T-helper 17 cell (primary cell): ENCODE results near the gene TSTD2. TPM values are rescaled to one million over a fixed set of nuclear protein-coding genes. Genes with fewer than 3 reads are reported as not detected.

Experiments used
- ATAC-seq: fragments of 150-1000 bp; cut with Tn5 transposase; 2 replicates; pipeline ENCODE4 v1.10.0; 2021; ENCODE audit warnings: mild to moderate bottlenecking, moderate library complexity
- DNase-seq, 3 donors: peaks; one replicate each; pipeline versions ENCODE4 v3.0.0 to v3.0.0-alpha.2; 2020 to 2021
- H3K9me3 ChIP-seq: one replicate; pipeline ENCODE4 v1.7.0; 2013; ENCODE audit warnings: low read length, mild to moderate bottlenecking; ENCODE audit not compliant: control insufficient read depth, poor library complexity, severe bottlenecking
- H3K27ac Mint-ChIP-seq: one replicate; pipeline ENCODE4 v1.8.0; 2022; ENCODE audit warnings: mild to moderate bottlenecking, moderate library complexity, mixed read lengths
- H3K27me3 Mint-ChIP-seq: one replicate; pipeline ENCODE4 v1.8.0; 2022; ENCODE audit warnings: mixed read lengths
- H3K36me3 Mint-ChIP-seq: one replicate; pipeline ENCODE4 v1.8.0; 2022; ENCODE audit warnings: low read depth, mixed read lengths
- H3K4me1 Mint-ChIP-seq: one replicate; pipeline ENCODE4 v1.8.0; 2022; ENCODE audit warnings: mild to moderate bottlenecking, mixed read lengths
- H3K4me3 Mint-ChIP-seq: one replicate; pipeline ENCODE4 v1.8.0; 2022; ENCODE audit warnings: mild to moderate bottlenecking, moderate library complexity, mixed read lengths
- total RNA-seq, 4 donors: library from RNA in 2 of 4; stranded (reverse) in 2 of 4; gene quantifications; one replicate each; pipeline ENCODE4 v1.2.3 and lab custom pipeline; 2022 to 2026

Gene TSTD2
- total RNA-seq, 2 donors from 2014 or later: 15.5 to 26.7 TPM

DNA sequence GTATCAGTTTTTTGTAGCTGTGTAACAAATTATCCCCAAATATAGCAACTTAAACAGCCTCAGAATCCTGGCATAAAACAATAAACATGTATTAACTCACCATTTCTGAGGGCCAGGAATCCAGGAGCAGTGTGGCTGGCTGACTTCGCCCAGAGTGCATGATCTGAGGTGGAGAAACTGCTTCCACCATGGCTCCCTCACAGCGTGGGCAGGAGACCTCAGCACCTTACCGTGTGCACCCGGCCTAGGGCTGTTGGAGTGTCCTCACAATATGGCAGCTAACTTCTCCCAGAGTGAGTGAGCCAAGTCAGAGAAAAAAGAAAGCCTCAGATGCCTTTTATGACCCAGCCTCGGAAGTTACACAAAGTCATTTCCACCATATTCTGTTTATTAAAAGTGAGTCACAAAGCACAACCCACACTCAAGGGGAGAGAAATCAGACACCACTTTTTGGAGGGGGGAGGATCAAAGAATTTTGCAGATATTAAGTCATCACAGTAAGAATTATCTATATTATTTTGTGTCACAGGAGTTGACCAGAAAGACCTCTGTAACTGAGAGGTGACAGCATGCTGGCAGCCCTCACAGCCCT, 59.6 kb downstream of the TSTD2 start:
- DNase-seq: no peak

DNA sequence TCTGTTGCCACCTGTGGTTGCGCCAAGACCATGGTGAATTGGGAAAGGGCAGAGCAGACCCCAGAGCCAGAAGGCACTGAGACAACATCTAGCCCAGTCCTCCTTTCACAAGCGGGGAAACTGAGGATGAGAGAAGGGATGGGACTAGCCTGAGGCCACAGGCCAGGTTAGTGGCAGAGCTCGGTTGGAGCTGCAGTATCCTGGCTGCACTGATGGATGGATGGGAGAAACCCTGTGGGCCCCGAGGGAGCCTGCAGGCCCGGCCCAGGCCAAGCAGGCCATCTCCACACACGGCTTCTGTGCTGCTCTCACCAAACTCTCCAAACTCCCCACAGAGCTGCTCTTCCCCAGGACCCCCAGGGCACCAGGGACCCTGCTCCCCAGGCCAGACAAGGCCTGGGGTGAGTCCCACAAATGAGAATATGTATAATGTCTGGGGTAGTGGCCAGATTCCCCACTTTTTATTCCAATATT, 60.2 kb downstream of the TSTD2 start:
- Mint-ChIP-seq H3K27ac (no peak overlapping the region), H3K4me3 (no peak overlapping the region), H3K27me3 (peaks cover under 1% of the 10 kb centered on the region), H3K36me3 (peaks cover 2% of the 10 kb centered on the region), H3K4me1 (peaks cover 9% of the 10 kb centered on the region)
- DNase-seq: no peak
- ATAC-seq: no peak
- no peaks in the 10 kb centered on the region for H3K9me3 ChIP-seq

More for the DNA sequence above, 59.6 kb downstream of the TSTD2 start:
- Mint-ChIP-seq H3K36me3 (peaks cover 2% of the 10 kb centered on the region), H3K27ac (no peak overlapping the region), H3K4me1 (peaks cover 9% of the 10 kb centered on the region), H3K27me3 (peaks cover 5% of the 10 kb centered on the region), H3K4me3 (peak overlapping the region; percentile 49)
- no peaks in the 10 kb centered on the region for H3K9me3 ChIP-seq
- ATAC-seq: no peak

DNA sequence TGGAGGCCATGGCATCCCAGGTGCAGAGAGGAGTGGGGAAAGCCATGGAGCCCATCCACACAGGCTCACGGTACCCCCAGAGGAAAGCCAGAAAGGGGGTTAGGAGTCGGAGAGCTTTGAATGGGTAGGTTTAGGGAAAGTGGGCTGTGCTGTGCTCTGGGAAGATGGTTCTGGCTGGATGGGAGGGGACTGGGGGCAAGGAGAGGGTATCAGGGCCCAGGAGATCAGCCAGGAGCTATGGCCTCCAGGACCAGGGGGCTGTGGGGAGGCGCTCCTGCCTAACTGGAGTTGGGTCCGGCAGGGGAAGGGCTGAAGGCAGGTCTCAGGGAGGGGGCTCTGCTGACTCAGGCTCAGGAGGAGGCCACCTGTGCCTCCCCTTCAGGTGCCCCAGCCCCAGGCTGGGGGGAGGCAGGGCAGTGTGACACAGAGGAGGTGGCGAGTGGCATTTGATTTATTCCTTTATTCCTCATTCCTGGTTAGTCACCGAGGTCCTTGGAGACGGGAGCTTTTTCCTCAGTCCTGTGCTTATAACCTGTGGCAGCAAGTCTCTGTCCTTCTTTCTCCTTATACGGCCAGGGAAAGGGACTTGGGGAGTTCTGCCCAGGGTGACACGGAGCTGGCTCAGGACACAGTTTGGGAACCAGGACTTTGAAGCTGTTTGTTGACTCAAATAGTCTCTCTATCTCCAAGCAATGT, 60.8 kb downstream of the TSTD2 start:
- peaks cover 9% of the 10 kb centered on the region for H3K4me1 Mint-ChIP-seq
- no peak overlapping the region for H3K4me3 Mint-ChIP-seq
- peaks cover 2% of the 10 kb centered on the region for H3K36me3 Mint-ChIP-seq
- no peak overlapping the region for H3K27ac Mint-ChIP-seq
- DNase-seq: no peak
- H3K9me3 ChIP-seq: no peaks in the 10 kb centered on the region
- no peaks in the 10 kb centered on the region for H3K27me3 Mint-ChIP-seq
- ATAC-seq: no peak

DNA sequence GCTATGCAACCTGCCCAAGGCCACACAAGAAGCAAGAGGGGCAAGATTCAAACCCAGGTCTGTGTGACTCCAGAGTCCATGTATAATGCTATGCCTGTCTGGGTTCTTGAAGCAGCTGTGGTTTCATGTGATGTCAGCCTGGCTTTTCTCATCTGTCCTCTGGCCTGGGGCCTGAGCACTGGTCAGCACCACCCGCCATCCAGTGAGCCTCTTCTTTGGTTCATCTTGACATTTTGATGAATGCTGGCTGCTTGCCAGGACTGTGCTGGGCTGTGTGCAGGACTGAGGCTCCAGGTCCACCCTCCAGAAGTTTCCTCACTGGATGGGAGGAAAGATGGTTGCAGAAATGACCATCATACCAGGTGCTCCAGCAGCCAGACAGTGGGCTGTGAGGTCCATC, 61.5 kb downstream of the TSTD2 start:
- H3K4me1 Mint-ChIP-seq: peaks cover 9% of the 10 kb centered on the region
- no peaks in the 10 kb centered on the region for H3K9me3 ChIP-seq
- DNase-seq (no peak), ATAC-seq (no peak)
- peaks cover 2% of the 10 kb centered on the region for H3K36me3 Mint-ChIP-seq
- H3K27me3 Mint-ChIP-seq: no peaks in the 10 kb centered on the region
- H3K4me3 Mint-ChIP-seq: no peak overlapping the region
- H3K27ac Mint-ChIP-seq: no peak overlapping the region

DNA sequence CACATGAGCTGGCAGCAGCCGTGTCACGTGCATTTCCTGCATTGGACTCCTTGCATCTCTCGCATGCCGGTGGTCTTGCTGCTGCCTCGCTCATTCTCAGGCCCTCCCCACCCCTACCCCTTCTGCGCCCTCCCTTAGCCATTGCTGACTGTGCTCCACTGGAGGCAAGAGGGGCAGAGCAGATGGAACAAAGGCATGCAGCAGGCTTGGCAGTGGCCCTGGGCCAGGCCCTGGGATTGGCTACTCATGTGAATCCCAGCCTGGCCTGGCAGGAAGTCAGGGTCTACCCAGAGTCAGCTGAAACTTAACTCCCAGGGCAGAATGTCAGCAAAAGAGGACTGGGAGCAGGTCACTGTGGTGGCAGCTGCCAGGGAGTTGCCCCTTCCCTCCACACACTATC, 62.3 kb downstream of the TSTD2 start:
- Mint-ChIP-seq H3K4me1 (peaks cover 8% of the 10 kb centered on the region), H3K36me3 (peaks cover 2% of the 10 kb centered on the region), H3K27me3 (peaks cover 2% of the 10 kb centered on the region), H3K4me3 (no peak overlapping the region), H3K27ac (no peak overlapping the region)
- ATAC-seq (no peak), DNase-seq (no peak)
- no peaks in the 10 kb centered on the region for H3K9me3 ChIP-seq

DNA sequence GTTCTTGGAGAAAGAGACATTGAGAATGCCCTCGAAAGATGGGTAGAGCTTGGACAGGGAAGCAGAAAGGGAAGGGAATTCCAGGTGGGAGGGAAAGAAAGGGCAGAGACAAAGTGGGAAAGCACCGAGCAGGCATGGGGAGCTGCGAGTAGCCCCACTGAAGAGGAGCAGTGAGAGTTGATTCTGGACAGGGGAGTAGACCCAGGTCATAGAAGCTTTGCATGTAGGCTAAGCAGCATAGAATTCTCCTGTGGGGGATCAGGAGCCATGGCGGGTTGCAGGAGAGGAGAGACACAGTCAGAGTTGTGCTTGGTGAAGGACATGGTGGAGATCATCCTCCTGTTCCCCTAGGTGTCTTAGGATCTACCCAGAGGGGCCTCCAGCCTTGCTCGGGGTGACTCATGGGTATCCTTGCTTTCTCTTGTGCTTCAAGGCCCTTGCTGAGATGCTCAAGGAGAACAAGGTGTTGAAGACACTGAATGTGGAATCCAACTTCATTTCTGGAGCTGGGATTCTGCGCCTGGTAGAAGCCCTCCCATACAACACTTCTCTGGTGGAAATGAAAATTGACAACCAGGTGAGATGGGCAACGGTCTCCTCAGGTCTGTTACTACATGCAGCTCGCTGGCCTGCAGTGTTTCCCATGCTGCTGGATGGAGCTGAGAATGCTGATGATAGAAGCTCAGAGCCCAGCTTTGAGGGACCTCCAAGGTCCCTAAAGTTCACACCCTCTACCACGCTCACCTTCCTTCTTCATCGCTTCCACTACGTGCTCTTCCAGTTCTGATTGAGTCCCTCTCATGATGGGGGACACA, 64.5 kb downstream of the TSTD2 start:
- peaks cover 16% of the 10 kb centered on the region for H3K27me3 Mint-ChIP-seq
- peaks cover 2% of the 10 kb centered on the region for H3K36me3 Mint-ChIP-seq
- no peak for DNase-seq
- no peak for ATAC-seq
- peak overlapping the region; percentile 56 for H3K27ac Mint-ChIP-seq
- no peaks in the 10 kb centered on the region for H3K9me3 ChIP-seq
- no peak overlapping the region for H3K4me3 Mint-ChIP-seq
- H3K4me1 Mint-ChIP-seq: peaks cover 4% of the 10 kb centered on the region

DNA sequence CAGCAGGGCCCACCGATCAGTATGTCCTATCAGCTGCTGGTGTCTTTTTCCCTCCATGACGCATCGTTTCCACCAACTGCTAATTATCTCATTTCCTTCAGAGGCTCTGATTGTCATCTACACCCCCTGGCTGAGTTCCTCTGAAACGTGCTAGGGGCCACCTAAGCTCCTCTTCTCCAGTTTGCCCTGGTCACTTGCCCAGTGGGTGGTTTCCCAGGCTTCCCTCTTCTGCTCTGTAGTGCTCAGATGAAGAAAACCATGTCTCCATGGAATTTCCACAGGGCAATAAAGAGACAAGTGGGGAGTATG, 65.3 kb downstream of the TSTD2 start:
- peaks cover 2% of the 10 kb centered on the region for H3K36me3 Mint-ChIP-seq
- peaks cover 4% of the 10 kb centered on the region for H3K4me1 Mint-ChIP-seq

DNA sequence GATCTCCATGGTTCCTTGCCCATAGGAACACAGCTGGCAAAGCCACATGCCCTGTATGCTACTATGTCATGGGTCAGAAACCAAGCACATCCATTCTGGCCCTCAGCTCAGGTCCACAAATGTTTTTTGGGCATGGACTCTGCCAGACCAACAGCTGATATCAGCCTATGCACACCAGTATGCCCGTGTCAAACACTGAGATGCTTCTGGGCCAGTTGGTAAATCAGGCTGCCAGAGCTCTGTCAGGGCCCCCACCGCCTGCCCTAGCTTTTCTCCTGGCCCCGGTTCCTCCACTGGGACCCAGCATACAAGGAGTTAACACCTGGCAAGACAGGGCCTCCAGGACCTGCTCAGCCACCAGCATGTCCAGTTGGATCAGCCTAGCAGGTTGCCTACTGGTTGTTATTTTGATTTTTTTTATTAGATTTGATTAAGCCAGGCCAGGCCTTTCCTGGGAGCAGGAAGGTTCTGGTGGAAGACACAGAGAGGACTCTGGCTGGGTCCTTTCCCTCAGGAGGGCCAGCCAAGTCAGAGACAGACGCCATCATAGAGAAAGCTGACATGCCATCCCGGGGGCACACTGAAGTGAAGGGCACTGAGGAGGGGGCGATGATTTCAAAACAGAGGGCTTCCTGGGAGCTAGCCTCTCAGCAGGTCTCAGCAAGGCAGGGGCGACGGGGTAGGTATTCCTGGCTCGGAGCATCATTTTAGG, 65.8 kb downstream of the TSTD2 start:
- Mint-ChIP-seq H3K4me1 (peaks cover 4% of the 10 kb centered on the region), H3K27me3 (peaks cover 16% of the 10 kb centered on the region), H3K4me3 (no peak overlapping the region), H3K36me3 (peaks cover 2% of the 10 kb centered on the region), H3K27ac (no peak overlapping the region)
- DNase-seq: no peak
- no peaks in the 10 kb centered on the region for H3K9me3 ChIP-seq
- ATAC-seq: no peak

More for the DNA sequence above, 65.3 kb downstream of the TSTD2 start:
- no peak for ATAC-seq
- H3K4me3 Mint-ChIP-seq: no peak overlapping the region
- no peak for DNase-seq
- H3K27ac Mint-ChIP-seq: no peak overlapping the region
- H3K27me3 Mint-ChIP-seq: peaks cover 16% of the 10 kb centered on the region
- H3K9me3 ChIP-seq: no peaks in the 10 kb centered on the region

DNA sequence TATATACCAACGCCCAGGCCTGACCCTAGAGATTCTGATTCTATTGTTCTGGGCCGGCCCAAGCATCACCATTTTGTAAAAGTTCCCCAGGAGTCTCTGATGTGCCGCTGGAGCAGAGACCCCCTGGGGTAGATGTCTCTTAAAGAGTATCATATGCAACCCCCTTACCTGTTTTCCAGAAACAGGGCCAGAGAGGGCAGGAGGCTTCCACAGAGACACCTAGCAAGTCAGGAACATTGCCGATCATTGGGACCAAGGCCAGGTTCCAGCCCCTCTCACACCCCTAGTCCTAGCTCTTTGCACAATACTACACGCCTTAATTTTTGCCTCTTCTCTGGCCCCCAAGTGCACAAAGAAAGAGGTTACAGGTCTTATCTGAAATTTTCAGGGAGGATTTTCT, 67.9 kb downstream of the TSTD2 start:
- DNase-seq: no peak

DNA sequence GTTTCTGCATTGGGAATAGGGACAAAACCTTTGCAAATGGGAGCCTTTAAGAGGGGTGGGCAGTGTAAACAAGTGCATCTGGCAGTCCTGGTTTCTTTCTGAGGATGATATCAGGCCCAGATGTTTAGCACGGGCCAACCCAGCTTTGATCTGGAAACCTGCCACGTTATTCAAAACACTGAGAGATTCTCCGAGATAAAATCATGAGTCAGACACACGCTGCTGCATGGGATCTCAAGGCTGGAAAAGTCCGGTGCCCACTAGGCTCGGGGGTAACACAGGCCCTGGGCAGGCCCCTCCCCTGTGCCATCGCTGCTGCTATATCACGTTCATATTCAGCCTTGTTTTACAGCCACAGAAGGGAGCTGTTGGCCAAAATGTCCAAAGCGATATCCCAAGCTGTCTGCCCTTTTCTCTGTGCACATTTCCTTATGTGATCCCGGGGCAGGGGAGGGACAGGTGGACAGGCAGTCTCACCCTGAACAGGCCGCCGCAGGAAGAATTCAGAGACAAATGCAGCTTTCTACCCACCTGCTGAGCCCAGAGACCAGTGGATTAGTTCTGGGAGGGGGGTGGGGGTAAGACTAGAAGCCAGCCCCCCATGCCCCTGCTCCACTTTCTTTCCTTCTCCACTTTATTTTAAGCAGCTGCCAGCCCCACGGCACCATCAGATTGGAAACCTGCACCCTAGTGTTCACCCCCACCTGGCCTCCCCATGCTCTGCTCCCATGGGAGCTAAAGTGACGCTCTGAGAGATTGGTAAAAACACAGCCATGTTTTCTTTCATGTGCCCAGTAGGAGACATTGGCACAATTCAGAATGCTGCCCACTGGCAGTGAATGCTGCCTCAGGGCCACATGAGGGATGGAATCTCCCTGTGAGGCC, 68.6 kb downstream of the TSTD2 start:
- no peak for ATAC-seq
- H3K27ac Mint-ChIP-seq: no peak overlapping the region
- peaks cover 4% of the 10 kb centered on the region for H3K4me1 Mint-ChIP-seq

More for the DNA sequence above, 67.9 kb downstream of the TSTD2 start:
- no peaks in the 10 kb centered on the region for H3K9me3 ChIP-seq
- H3K4me3 Mint-ChIP-seq: no peak overlapping the region
- peaks cover 3% of the 10 kb centered on the region for H3K36me3 Mint-ChIP-seq
- ATAC-seq: no peak
- peaks cover 3% of the 10 kb centered on the region for H3K4me1 Mint-ChIP-seq
- H3K27me3 Mint-ChIP-seq: peaks cover 30% of the 10 kb centered on the region
- H3K27ac Mint-ChIP-seq: no peak overlapping the region

DNA sequence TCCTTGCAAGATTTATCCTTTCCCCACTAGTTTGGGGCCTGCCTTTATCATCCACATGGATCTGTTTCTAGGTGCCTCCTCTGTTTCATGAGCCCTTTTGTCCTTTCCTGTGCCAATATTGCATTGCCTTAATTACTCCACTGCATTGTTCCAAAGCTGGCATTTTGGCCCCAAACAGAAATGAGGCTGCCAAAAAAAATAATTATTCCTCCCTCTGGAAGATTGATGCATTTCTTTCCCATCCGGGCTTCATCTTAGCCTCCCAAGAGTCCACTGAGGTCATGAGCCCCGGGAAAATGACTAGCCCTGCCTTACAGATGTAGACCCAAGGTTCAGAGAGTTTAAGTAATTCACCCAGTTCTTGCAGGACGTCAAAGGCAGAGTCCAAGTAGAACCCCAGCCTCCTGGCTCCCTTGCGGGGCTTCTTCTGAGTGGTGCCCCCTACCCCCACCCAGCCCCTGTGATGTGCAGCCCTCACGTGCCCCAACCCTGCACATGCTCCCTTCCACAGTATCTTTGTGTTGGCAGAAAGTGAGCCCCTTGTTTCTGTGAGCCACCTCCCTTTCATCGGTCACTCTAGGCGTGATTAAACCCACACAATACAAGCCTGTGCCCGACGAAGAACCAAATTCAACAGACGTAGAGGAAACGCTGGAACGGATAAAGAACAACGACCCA, 69.6 kb downstream of the TSTD2 start:
- no peaks in the 10 kb centered on the region for H3K9me3 ChIP-seq
- DNase-seq: no peak
- ATAC-seq: no peak
- H3K27me3 Mint-ChIP-seq: peaks cover 41% of the 10 kb centered on the region
- H3K4me1 Mint-ChIP-seq: peaks cover 10% of the 10 kb centered on the region
- no peak overlapping the region for H3K4me3 Mint-ChIP-seq
- H3K27ac Mint-ChIP-seq: no peak overlapping the region
- H3K36me3 Mint-ChIP-seq: peaks cover 3% of the 10 kb centered on the region

More for the DNA sequence above, 68.6 kb downstream of the TSTD2 start:
- H3K4me3 Mint-ChIP-seq: no peak overlapping the region
- DNase-seq: no peak
- peaks cover 3% of the 10 kb centered on the region for H3K36me3 Mint-ChIP-seq
- peaks cover 35% of the 10 kb centered on the region for H3K27me3 Mint-ChIP-seq
- H3K9me3 ChIP-seq: no peaks in the 10 kb centered on the region

DNA sequence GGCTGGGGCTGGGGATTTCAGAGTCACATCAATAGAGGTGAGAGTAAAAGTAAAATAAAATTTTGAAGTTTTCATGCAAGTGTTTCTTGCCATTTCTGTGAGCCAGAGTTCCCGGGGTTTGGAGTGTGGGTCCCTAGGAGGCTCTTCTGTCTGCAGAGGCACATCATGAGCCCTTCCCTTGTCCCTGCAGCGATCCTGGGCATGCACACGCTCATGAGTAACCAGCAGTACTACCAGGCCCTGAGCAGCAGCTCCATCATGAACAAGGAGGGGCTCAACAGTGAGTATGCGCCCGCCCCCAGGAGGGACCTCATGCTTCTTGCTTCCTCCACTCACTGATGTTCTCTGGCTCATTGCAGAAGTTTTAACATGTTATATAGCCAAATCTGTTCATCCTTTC, 70.6 kb downstream of the TSTD2 start:
- H3K36me3 Mint-ChIP-seq: peaks cover 3% of the 10 kb centered on the region
- DNase-seq (no peak), ATAC-seq (no peak)
- peaks cover 42% of the 10 kb centered on the region for H3K27me3 Mint-ChIP-seq
- no peak overlapping the region for H3K4me3 Mint-ChIP-seq
- H3K4me1 Mint-ChIP-seq: peaks cover 13% of the 10 kb centered on the region
- no peaks in the 10 kb centered on the region for H3K9me3 ChIP-seq
- H3K27ac Mint-ChIP-seq: no peak overlapping the region
